SK-N-SH (cell line): ENCODE results near the gene SEZ6L. TPM values are rescaled to one million over a fixed set of nuclear protein-coding genes. Genes with fewer than 3 reads are reported as not detected.

Experiments
- CTCF ChIA-PET: fragments of 300-600, 350-600 bp; formaldehyde crosslinking; extraction: SDS; loops from one replicate; lab custom pipeline; 2021; lab: Yijun Ruan, JAX
- POLR2A ChIA-PET: fragments of 350-600 bp; sonication (Branson Sonifier 250); formaldehyde crosslinking; extraction: SDS; loops from one replicate; lab custom pipeline; 2020; ENCODE audit warnings: antibody characterized with exemption, inconsistent platforms; lab: Yijun Ruan, JAX
- DNase-seq: peaks from one replicate; pipeline ENCODE4 v3.0.0; 2012
- H2AFZ ChIP-seq: fragments of 200-600 bp; sonication (generic); 2 replicates; pipeline ENCODE4 v1.8.1; 2016; ENCODE audit warnings: antibody characterized with exemption, mild to moderate bottlenecking, low read depth
- H3F3A ChIP-seq: fragments of 200-600 bp; sonication (generic); replicated peaks from 2 replicates; pipeline ENCODE3; 2016; ENCODE audit warnings: antibody characterized with exemption, mild to moderate bottlenecking; ENCODE audit not compliant: insufficient read depth
- H3K27ac ChIP-seq, 2 experiments: fragments of 200-500 bp in 1 of 2; fragments of 200-600 bp in 1 of 2; sonication (Bioruptor generic) in 1 of 2; sonication (generic), shearing (Covaris generic) in 1 of 2; 2 replicates each; pipeline versions ENCODE4 v1.5.1 to v1.6.1; 2014 to 2016; ENCODE audit warnings: low read depth in 2 of 2, inconsistent platforms in 1 of 2, low read length in 1 of 2, mild to moderate bottlenecking in 1 of 2, mixed read lengths in 1 of 2
- H3K27me3 ChIP-seq: fragments of 200-600 bp; sonication (generic), shearing (Covaris generic); 2 replicates; pipeline ENCODE4 v1.6.1; 2016; ENCODE audit warnings: mixed run types; ENCODE audit not compliant: insufficient read depth
- H3K36me3 ChIP-seq, 2 experiments: fragments of 200-500 bp in 1 of 2; fragments of 200-600 bp in 1 of 2; sonication (Bioruptor generic) in 1 of 2; sonication (generic) in 1 of 2; replicated peaks in 1 of 2; 2 replicates each; pipeline versions ENCODE3 to v1.5.1; 2014 to 2016; ENCODE audit warnings: low read length in 1 of 2, mild to moderate bottlenecking in 1 of 2; ENCODE audit not compliant: insufficient read depth in 2 of 2, control insufficient read depth in 1 of 2
- H3K4me1 ChIP-seq, 2 experiments: fragments of 200-500 bp in 1 of 2; fragments of 200-600 bp in 1 of 2; sonication (Bioruptor generic) in 1 of 2; sonication (generic), shearing (Covaris generic) in 1 of 2; 2 replicates each; pipeline versions ENCODE4 v1.5.1 to v1.6.1; 2014 to 2016; ENCODE audit warnings: low read depth in 1 of 2, low read length in 1 of 2, mixed run types in 1 of 2; ENCODE audit not compliant: insufficient read depth in 2 of 2, control insufficient read depth in 1 of 2
- H3K4me2 ChIP-seq: fragments of 200-600 bp; sonication (generic), shearing (Covaris generic); 2 replicates; pipeline ENCODE4 v1.6.1; 2017; ENCODE audit warnings: mixed run types
- H3K4me3 ChIP-seq, 2 experiments: fragments of 200-500 bp in 1 of 2; fragments of 200-600 bp in 1 of 2; sonication (Bioruptor generic) in 1 of 2; sonication (generic), shearing (Covaris generic) in 1 of 2; 2 replicates each; pipeline versions ENCODE4 v1.5.1 to v1.8.1; 2014 to 2016; ENCODE audit warnings: low read depth in 2 of 2, inconsistent platforms in 1 of 2, low read length in 1 of 2, mild to moderate bottlenecking in 1 of 2, mixed read lengths in 1 of 2, moderate library complexity in 1 of 2
- H3K79me2 ChIP-seq: fragments of 200-600 bp; sonication (generic); 2 replicates; pipeline ENCODE4 v1.8.1; 2017; ENCODE audit warnings: mild to moderate bottlenecking; ENCODE audit not compliant: insufficient read depth
- H3K9ac ChIP-seq: fragments of 200-600 bp; sonication (generic); 2 replicates; pipeline ENCODE4 v1.6.1; 2017; ENCODE audit warnings: mixed run types
- H3K9me2 ChIP-seq: fragments of 200-600 bp; sonication (generic); 2 replicates; pipeline ENCODE4 v1.6.1; 2017; ENCODE audit warnings: mixed run types
- H3K9me3 ChIP-seq: fragments of 200-600 bp; sonication (generic); 2 replicates; pipeline ENCODE4 v1.6.1; 2017; ENCODE audit warnings: mixed run types, mild to moderate bottlenecking, moderate library complexity
- H4K20me1 ChIP-seq: fragments of 200-600 bp; sonication (generic); 2 replicates; pipeline ENCODE4 v1.6.1; 2017; ENCODE audit warnings: mild to moderate bottlenecking, mixed run types; ENCODE audit not compliant: insufficient read depth
- ELF1 ChIP-seq: IDR thresholded peaks from 2 replicates; pipeline ENCODE4 v1.4.0; 2012
- EZH2phosphoT487 ChIP-seq: fragments of 200-600 bp; sonication (generic); IDR thresholded peaks from 2 replicates; pipeline ENCODE4 v1.6.1; 2017; ENCODE audit warnings: low read depth, mixed run types, mild to moderate bottlenecking, antibody characterized with exemption, moderate library complexity, borderline replicate concordance
- FOSL2 ChIP-seq: IDR thresholded peaks from 2 replicates; pipeline ENCODE4 v1.4.0; 2012; ENCODE audit warnings: low read depth, mild to moderate bottlenecking, moderate library complexity, borderline replicate concordance
- GABPA ChIP-seq: IDR thresholded peaks from 2 replicates; pipeline ENCODE4 v1.4.0; 2012; ENCODE audit warnings: low read depth, mild to moderate bottlenecking
- GATA2 ChIP-seq: sonication (generic); formaldehyde crosslinking; IDR thresholded peaks from 2 replicates; pipeline ENCODE4 v1.5.0; 2020; ENCODE audit warnings: mild to moderate bottlenecking, missing genetic modification reagents
- JUND ChIP-seq: IDR thresholded peaks from 2 replicates; pipeline ENCODE4 v1.4.0; 2012
- MEF2A ChIP-seq: IDR thresholded peaks from 2 replicates; pipeline ENCODE4 v1.4.0; 2012; ENCODE audit warnings: low read depth, borderline replicate concordance
- MXI1 ChIP-seq: IDR thresholded peaks from 2 replicates; pipeline ENCODE4 v1.6.1; 2012; ENCODE audit warnings: mild to moderate bottlenecking, low read depth, low read length, improper control_type of control experiment
- NRF1 ChIP-seq: IDR thresholded peaks from 2 replicates; pipeline ENCODE4 v1.6.1; 2012; ENCODE audit warnings: low read depth, mild to moderate bottlenecking, low read length
- POLR2AphosphoS5 ChIP-seq: IDR thresholded peaks from 2 replicates; pipeline ENCODE4 v1.6.1; 2012; ENCODE audit warnings: low read depth, low read length
- RAD21 ChIP-seq: IDR thresholded peaks from 2 replicates; pipeline ENCODE4 v1.6.1; 2012; ENCODE audit warnings: mild to moderate bottlenecking, low read length
- RFX5 ChIP-seq: IDR thresholded peaks from 2 replicates; pipeline ENCODE4 v1.6.1; 2012; ENCODE audit warnings: mild to moderate bottlenecking, improper control_type of control experiment, low read length
- TAF1 ChIP-seq: IDR thresholded peaks from 2 replicates; pipeline ENCODE4 v1.6.1; 2012; ENCODE audit warnings: low read depth, mild to moderate bottlenecking, low read length, moderate library complexity, borderline replicate concordance
- TCF12 ChIP-seq: IDR thresholded peaks from 2 replicates; pipeline ENCODE4 v1.4.0; 2012
- WGBS: methylation state at CpG from one replicate; pipeline ENCODE4 v1.1.6; 2017; ENCODE audit warnings: low lambda C conversion rate; 5-methylcytosine and 5-hydroxymethylcytosine counted together
- polyA plus RNA-seq, 3 experiments: library from polyadenylated mRNA; depleted of rRNA; stranded (reverse); fragments of >200 nt; gene quantifications; 2 replicates each; pipeline ENCODE4 v1.2.3, GENCODE V29; 2012
- TF ChIP-seq, protein P1 (sequence below): IDR thresholded peaks from 2 replicates; pipeline ENCODE4 v1.4.0; 2012; ENCODE audit warnings: low read depth, borderline replicate concordance
- TF ChIP-seq, protein P2 (sequence below): IDR thresholded peaks from 2 replicates; pipeline ENCODE4 v1.4.0; 2012; ENCODE audit warnings: low read depth, borderline replicate concordance
- TF ChIP-seq, protein P3 (sequence below): IDR thresholded peaks from 2 replicates; pipeline ENCODE4; 2012
- TF ChIP-seq, protein P4 (sequence below): fragments of 150-350 bp; IDR thresholded peaks from 2 replicates; pipeline ENCODE4 v1.6.1; 2016; ENCODE audit warnings: mild to moderate bottlenecking, low read depth, low read length

Gene SEZ6L
- polyA plus RNA-seq, 1 of the 3 experiments (the other 2 are of a cell fraction), result 0.10 TPM

DNA sequence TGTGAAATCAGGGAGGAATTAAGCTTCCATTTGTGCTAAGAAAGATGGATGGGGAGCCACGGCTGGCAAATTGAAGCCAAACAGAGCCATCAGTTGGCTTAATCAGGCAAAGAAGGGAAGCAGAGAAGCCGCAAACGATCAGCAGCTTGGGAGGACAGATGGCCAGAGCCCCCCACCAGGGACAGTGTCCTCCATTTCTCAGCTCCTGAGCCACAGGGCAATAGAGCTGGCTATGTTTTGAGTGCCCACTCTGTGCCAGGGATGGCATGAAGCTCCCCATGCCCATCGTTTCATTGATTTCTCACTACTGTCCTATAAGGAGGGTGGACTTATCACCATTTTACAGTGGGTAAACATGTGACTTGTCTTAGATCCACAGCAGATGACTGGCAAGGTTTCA is 133.5 kb downstream of the SEZ6L start (continued):
- TF ChIP-seq, protein P1, sequence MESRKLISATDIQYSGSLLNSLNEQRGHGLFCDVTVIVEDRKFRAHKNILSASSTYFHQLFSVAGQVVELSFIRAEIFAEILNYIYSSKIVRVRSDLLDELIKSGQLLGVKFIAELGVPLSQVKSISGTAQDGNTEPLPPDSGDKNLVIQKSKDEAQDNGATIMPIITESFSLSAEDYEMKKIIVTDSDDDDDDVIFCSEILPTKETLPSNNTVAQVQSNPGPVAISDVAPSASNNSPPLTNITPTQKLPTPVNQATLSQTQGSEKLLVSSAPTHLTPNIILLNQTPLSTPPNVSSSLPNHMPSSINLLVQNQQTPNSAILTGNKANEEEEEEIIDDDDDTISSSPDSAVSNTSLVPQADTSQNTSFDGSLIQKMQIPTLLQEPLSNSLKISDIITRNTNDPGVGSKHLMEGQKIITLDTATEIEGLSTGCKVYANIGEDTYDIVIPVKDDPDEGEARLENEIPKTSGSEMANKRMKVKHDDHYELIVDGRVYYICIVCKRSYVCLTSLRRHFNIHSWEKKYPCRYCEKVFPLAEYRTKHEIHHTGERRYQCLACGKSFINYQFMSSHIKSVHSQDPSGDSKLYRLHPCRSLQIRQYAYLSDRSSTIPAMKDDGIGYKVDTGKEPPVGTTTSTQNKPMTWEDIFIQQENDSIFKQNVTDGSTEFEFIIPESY, result no peak
- TF ChIP-seq POLR2AphosphoS5 (no peak), GATA2 (CRISPR knock-in tag) (no peak), ELF1 (no peak)

DNA sequence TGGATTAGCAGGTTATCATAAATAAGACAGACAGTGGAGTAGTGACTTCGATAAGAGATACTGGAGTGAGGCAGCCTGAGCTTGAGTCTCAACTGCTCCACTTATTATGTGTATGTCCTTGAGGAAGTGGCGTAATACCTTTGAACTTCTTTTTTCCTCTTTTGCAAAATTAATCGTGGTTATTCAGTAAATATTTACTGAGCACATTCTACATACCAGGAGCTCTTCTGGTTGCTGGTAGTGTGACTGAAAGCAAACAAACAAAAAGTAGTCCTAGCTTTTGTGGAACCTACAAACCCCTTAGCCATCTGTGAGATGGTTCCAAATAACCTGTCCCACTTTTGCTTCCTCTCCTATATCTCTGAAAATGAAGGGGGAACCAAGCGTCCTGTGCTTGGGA is 134.2 kb downstream of the SEZ6L start:
- Histone ChIP-seq H3F3A (no peaks in the 10 kb centered on the region), H3K9ac (no peak overlapping the region), H2AFZ (no peak overlapping the region), H3K27ac (no peak overlapping the region), H4K20me1 (no peaks in the 10 kb centered on the region), H3K9me2 (no peaks in the 10 kb centered on the region), H3K4me3 (no peak overlapping the region), H3K4me1 (peaks cover 0 to 3% of the 10 kb centered on the region in 2 experiments; a peak in 1 of 4 replicates), H3K9me3 (no peaks in the 10 kb centered on the region), H3K79me2 (no peaks in the 10 kb centered on the region), H3K27me3 (no peaks in the 10 kb centered on the region), H3K36me3 (no peaks in the 10 kb centered on the region), H3K4me2 (no peak overlapping the region)
- ChIA-PET POLR2A (no interaction called here), CTCF (interaction anchor here (1.4 to 2.4 kb wide), 3 partner anchors 9 to 131 kb away, joined by 3 to 14 read pairs (median 4); no protein-coding TSS in a partner anchor)
- no peak for DNase-seq
- 23% methylated on average over 4 of the region's 4 CpGs for WGBS
- TF ChIP-seq JUND, result no peak
- TF ChIP-seq TAF1, result no peak

DNA sequence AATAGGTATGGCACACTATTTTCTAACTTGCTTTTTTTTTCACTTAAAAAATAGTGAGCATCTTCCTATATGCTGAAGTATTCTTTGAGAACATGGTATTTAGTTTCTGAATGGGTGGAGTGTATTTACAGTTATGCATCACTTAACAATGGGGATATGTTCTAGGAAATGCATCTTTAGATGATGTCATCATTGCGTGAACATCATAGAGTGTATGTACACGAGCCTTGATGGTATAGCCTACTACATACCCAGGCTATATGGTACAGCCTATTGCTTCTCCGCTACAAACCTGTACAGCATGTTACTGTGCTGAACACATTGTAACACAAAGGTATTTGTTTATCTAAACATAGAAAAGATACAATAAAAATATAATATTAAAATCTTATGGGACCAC is 135.5 kb downstream of the SEZ6L start:
- H2AFZ ChIP-seq, result no peak overlapping the region
- ChIA-PET POLR2A (no interaction called here), CTCF (interaction anchor here (1.5 to 1.7 kb wide), 2 partner anchors 22 to 132 kb away, joined by 3 read pairs; no protein-coding TSS in a partner anchor)
- no peaks in the 10 kb centered on the region for H4K20me1 ChIP-seq
- H3K9me2 ChIP-seq, result no peaks in the 10 kb centered on the region
- no peak overlapping the region for H3K4me2 ChIP-seq
- no peaks in the 10 kb centered on the region for H3K9me3 ChIP-seq
- no peaks in the 10 kb centered on the region for H3F3A ChIP-seq
- H3K9ac ChIP-seq, result no peak overlapping the region
- no peak overlapping the region for H3K27ac ChIP-seq
- 39% methylated on average over 3 of the region's 3 CpGs for WGBS
- no peaks in the 10 kb centered on the region for H3K27me3 ChIP-seq
- DNase-seq, result no peak
- H3K4me1 ChIP-seq, result peaks cover 0 to 3% of the 10 kb centered on the region in 2 experiments; a peak in 1 of 4 replicates
- H3K36me3 ChIP-seq, result no peaks in the 10 kb centered on the region
- H3K4me3 ChIP-seq, result no peak overlapping the region
- H3K79me2 ChIP-seq, result no peaks in the 10 kb centered on the region
- TF ChIP-seq, protein P2, sequence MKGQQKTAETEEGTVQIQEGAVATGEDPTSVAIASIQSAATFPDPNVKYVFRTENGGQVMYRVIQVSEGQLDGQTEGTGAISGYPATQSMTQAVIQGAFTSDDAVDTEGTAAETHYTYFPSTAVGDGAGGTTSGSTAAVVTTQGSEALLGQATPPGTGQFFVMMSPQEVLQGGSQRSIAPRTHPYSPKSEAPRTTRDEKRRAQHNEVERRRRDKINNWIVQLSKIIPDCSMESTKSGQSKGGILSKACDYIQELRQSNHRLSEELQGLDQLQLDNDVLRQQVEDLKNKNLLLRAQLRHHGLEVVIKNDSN, result no peak
- TF ChIP-seq MEF2A (no peak), JUND (no peak), RFX5 (no peak), NRF1 (no peak), GABPA (no peak), TCF12 (no peak), FOSL2 (no peak), RAD21 (no peak), MXI1 (no peak), EZH2phosphoT487 (no peak)
- TF ChIP-seq, protein P3, sequence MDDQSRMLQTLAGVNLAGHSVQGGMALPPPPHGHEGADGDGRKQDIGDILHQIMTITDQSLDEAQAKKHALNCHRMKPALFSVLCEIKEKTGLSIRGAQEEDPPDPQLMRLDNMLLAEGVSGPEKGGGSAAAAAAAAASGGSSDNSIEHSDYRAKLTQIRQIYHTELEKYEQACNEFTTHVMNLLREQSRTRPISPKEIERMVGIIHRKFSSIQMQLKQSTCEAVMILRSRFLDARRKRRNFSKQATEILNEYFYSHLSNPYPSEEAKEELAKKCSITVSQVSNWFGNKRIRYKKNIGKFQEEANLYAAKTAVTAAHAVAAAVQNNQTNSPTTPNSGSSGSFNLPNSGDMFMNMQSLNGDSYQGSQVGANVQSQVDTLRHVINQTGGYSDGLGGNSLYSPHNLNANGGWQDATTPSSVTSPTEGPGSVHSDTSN, result no peak
- TF ChIP-seq, protein P4, sequence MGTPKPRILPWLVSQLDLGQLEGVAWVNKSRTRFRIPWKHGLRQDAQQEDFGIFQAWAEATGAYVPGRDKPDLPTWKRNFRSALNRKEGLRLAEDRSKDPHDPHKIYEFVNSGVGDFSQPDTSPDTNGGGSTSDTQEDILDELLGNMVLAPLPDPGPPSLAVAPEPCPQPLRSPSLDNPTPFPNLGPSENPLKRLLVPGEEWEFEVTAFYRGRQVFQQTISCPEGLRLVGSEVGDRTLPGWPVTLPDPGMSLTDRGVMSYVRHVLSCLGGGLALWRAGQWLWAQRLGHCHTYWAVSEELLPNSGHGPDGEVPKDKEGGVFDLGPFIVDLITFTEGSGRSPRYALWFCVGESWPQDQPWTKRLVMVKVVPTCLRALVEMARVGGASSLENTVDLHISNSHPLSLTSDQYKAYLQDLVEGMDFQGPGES, result no peak
- TF ChIP-seq, protein P1, result no peak
